DND-41 (cell line): Measurements from ENCODE around the gene RUNX2.

Experiments used
- ATAC-seq: fragments of 200-7000 bp; cut with Tn5 transposase; 3 replicates; pipeline ENCODE4 v1.9.1; 2021; ENCODE audit warnings: low read depth; ENCODE audit not compliant: insufficient read depth
- DNase-seq: peaks from one replicate; pipeline ENCODE4 v3.0.0-alpha.2; 2020
- H2AFZ ChIP-seq: 2 replicates; pipeline ENCODE4 v1.6.0; 2012; ENCODE audit warnings: low read depth, low read length
- H3K27ac ChIP-seq: 2 replicates; pipeline ENCODE4 v1.5.1; 2012; ENCODE audit warnings: low read length, inconsistent platforms
- H3K27me3 ChIP-seq: fragments of 200-600 bp; sonication (generic); 2 replicates; pipeline ENCODE4 v1.6.0; 2012; ENCODE audit warnings: low read length, mild to moderate bottlenecking, inconsistent platforms; ENCODE audit not compliant: insufficient read depth, poor library complexity
- H3K36me3 ChIP-seq: 2 replicates; pipeline ENCODE4 v1.5.1; 2012; ENCODE audit warnings: low read length, inconsistent platforms; ENCODE audit not compliant: insufficient read depth
- H3K4me1 ChIP-seq: 2 replicates; pipeline ENCODE4 v1.5.1; 2012; ENCODE audit warnings: mild to moderate bottlenecking, low read length; ENCODE audit not compliant: insufficient read depth
- H3K4me2 ChIP-seq: 2 replicates; pipeline ENCODE4 v1.6.0; 2012; ENCODE audit warnings: mild to moderate bottlenecking, moderate library complexity, low read length, inconsistent platforms; ENCODE audit not compliant: insufficient read depth
- H3K4me3 ChIP-seq, 2 experiments: fragments of 200-600 bp in 1 of 2; shearing (Covaris generic) in 1 of 2; 2 replicates each; pipeline ENCODE4 v1.5.1; 2012 to 2016; ENCODE audit warnings: inconsistent platforms in 2 of 2, low read length in 2 of 2, mild to moderate bottlenecking in 2 of 2, low read depth in 1 of 2, moderate library complexity in 1 of 2
- H3K79me2 ChIP-seq: 2 replicates; pipeline ENCODE4 v1.6.0; 2012; ENCODE audit warnings: low read length, inconsistent platforms; ENCODE audit not compliant: insufficient read depth
- H3K9ac ChIP-seq: 2 replicates; pipeline ENCODE4 v1.6.0; 2012; ENCODE audit warnings: low read depth, mild to moderate bottlenecking, inconsistent platforms, low read length, moderate library complexity
- H3K9me3 ChIP-seq: 2 replicates; pipeline ENCODE4 v1.5.1; 2012; ENCODE audit warnings: low read length, moderate library complexity, mild to moderate bottlenecking, inconsistent platforms; ENCODE audit not compliant: insufficient read depth, severe bottlenecking
- H4K20me1 ChIP-seq: 2 replicates; pipeline ENCODE4 v1.6.0; 2012; ENCODE audit warnings: low read length; ENCODE audit not compliant: insufficient read depth
- EZH2 ChIP-seq: IDR thresholded peaks from 3 replicates; pipeline ENCODE4 v1.6.1; 2012; ENCODE audit warnings: borderline replicate concordance, low read depth, mild to moderate bottlenecking, moderate library complexity, low read length, inconsistent platforms; ENCODE audit not compliant: severe bottlenecking
- TF ChIP-seq, protein P1 (sequence below): IDR thresholded peaks from 2 replicates; pipeline ENCODE4 v1.5.1; 2012; ENCODE audit warnings: borderline replicate concordance, low read length, moderate library complexity, mild to moderate bottlenecking; ENCODE audit not compliant: poor library complexity, severe bottlenecking; ENCODE audit errors: extremely low read depth

RUNX2 gene

DNA sequence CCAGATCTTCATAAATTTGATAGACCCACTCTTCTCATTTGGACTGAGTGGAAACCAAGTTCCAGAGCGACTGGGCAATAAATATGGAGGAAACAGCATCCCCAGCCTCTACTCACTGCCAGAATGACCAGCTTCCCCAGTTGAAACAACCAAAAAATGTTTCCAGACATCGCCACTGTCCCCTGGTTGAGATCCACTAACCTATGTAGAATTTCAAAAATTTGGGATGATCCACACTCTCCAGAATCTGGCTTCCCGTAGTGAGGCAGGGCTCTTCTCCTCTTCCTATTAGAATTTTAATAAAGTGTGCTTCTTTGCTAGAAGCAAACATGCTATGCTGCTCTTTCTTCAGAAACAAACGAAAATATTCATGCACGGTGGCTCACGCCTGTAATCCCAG lies 336.6 kb downstream of the RUNX2 start:
- H3K9me3 ChIP-seq, result no peaks in the 10 kb centered on the region
- no peaks in the 10 kb centered on the region for H3K27me3 ChIP-seq
- H3K27ac ChIP-seq, result no peak overlapping the region
- H3K36me3 ChIP-seq, result no peaks in the 10 kb centered on the region
- H3K79me2 ChIP-seq, result no peaks in the 10 kb centered on the region
- H3K4me1 ChIP-seq, result peaks cover 21% of the 10 kb centered on the region
- no peaks in the 10 kb centered on the region for H4K20me1 ChIP-seq
- DNase-seq (no peak), ATAC-seq (no peak)
- H3K4me2 ChIP-seq, result no peak overlapping the region
- H3K4me3 ChIP-seq, result no peak overlapping the region
- no peak overlapping the region for H3K9ac ChIP-seq
- no peak overlapping the region for H2AFZ ChIP-seq
- TF ChIP-seq, protein P1, sequence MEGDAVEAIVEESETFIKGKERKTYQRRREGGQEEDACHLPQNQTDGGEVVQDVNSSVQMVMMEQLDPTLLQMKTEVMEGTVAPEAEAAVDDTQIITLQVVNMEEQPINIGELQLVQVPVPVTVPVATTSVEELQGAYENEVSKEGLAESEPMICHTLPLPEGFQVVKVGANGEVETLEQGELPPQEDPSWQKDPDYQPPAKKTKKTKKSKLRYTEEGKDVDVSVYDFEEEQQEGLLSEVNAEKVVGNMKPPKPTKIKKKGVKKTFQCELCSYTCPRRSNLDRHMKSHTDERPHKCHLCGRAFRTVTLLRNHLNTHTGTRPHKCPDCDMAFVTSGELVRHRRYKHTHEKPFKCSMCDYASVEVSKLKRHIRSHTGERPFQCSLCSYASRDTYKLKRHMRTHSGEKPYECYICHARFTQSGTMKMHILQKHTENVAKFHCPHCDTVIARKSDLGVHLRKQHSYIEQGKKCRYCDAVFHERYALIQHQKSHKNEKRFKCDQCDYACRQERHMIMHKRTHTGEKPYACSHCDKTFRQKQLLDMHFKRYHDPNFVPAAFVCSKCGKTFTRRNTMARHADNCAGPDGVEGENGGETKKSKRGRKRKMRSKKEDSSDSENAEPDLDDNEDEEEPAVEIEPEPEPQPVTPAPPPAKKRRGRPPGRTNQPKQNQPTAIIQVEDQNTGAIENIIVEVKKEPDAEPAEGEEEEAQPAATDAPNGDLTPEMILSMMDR, result no peak
- TF ChIP-seq EZH2, result no peak

DNA sequence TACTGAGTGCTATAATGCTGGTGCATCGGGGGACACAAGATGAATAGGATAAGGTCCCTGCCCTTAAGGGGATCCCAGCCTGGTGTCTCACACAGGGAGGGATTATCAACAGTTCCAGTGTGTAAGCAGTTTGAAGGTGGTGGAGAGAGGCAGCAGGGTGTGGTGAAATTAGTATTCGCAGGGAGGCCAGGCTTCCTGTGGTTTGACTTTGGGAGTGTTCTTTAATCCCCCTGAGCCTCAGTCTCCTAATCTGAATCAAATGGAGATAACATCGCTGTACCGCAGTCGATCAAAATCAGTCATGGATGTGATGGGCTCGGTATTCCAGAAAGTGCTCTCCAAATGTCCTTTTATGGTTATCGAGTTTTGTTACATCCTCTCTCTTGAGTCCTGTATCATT lies 337.7 kb downstream of the RUNX2 start:
- no peaks in the 10 kb centered on the region for H4K20me1 ChIP-seq
- H3K4me2 ChIP-seq, result no peak overlapping the region
- no peak overlapping the region for H3K9ac ChIP-seq
- TF ChIP-seq, protein P1, result no peak
- TF ChIP-seq EZH2, result no peak
- peak; percentile 73 for ATAC-seq
- peak; percentile 25 for DNase-seq
- H3K4me3 ChIP-seq, result no peak overlapping the region
- no peaks in the 10 kb centered on the region for H3K27me3 ChIP-seq
- no peak overlapping the region for H3K27ac ChIP-seq
- H2AFZ ChIP-seq, result no peak overlapping the region
- no peaks in the 10 kb centered on the region for H3K9me3 ChIP-seq
- H3K4me1 ChIP-seq, result peaks cover 19% of the 10 kb centered on the region
- H3K36me3 ChIP-seq, result no peaks in the 10 kb centered on the region
- H3K79me2 ChIP-seq, result no peaks in the 10 kb centered on the region

- H3K4me3 ChIP-seq, result no peak overlapping the region
- no peak overlapping the region for H2AFZ ChIP-seq
- H3K36me3 ChIP-seq, result no peaks in the 10 kb centered on the region
- H3K79me2 ChIP-seq, result no peaks in the 10 kb centered on the region
- no peaks in the 10 kb centered on the region for H4K20me1 ChIP-seq
- no peak overlapping the region for H3K27ac ChIP-seq
- no peaks in the 10 kb centered on the region for H3K27me3 ChIP-seq
- H3K4me2 ChIP-seq, result no peak overlapping the region
- no peak for ATAC-seq
- no peak for TF ChIP-seq EZH2
- TF ChIP-seq, protein P1, result no peak
- H3K9me3 ChIP-seq, result no peaks in the 10 kb centered on the region
- no peak overlapping the region for H3K9ac ChIP-seq
- no peak for DNase-seq
- peaks cover 10% of the 10 kb centered on the region for H3K4me1 ChIP-seq
Observed at GRCh38 chr6:45666846-45667245, 338.7 kb downstream of the RUNX2 start.

DNA sequence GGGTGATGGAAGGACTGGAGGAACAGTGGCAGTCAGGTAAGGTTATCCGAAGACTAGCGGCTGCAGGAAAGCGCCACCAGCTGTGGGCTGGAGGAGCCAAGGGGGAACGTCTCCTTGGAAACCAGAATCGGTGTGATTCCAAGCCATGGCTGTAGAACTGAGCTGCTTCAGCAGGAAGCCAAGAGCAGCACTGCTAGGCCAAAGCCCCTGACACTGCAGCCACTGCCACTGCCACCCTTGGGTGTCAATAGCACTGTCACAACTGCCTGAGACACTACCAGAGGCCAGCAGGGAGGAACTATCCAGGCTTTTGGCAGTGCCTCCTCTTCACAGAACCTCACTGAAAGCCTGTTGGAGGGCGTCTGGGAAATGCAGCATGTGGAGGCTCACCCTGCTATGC lies 339.2 kb downstream of the RUNX2 start:
- H3K79me2 ChIP-seq, result no peaks in the 10 kb centered on the region
- peak overlapping the region; percentile 16; the same call in 1 of the 2 replicates for H3K27ac ChIP-seq

More for the DNA sequence above, 339.2 kb downstream of the RUNX2 start:
- Histone ChIP-seq H3K4me2 (no peak overlapping the region), H2AFZ (no peak overlapping the region), H3K9ac (no peak overlapping the region), H4K20me1 (no peaks in the 10 kb centered on the region), H3K36me3 (no peaks in the 10 kb centered on the region), H3K27me3 (no peaks in the 10 kb centered on the region), H3K9me3 (no peaks in the 10 kb centered on the region), H3K4me1 (peaks cover 10% of the 10 kb centered on the region), H3K4me3 (no peak overlapping the region)
- ATAC-seq (no peak), DNase-seq (no peak)
- no peak for TF ChIP-seq EZH2
- TF ChIP-seq, protein P1, result no peak
